ENCODE results near the gene STK33. TPM values are rescaled to one million over a fixed set of nuclear protein-coding genes. Genes with fewer than 3 reads are reported as not detected.

Gene STK33
- total RNA-seq, 1 experiment from 2014 or later = 10.9 TPM

- intact Hi-C loops (cut with micrococcal nuclease) = no loop called here
Observed at GRCh38 chr11:8361664-8362210, 232.3 kb downstream of the STK33 start.

More at GRCh38 chr11:8361664-8362210, 232.3 kb downstream of the STK33 start:
- Histone ChIP-seq H3K4me3 (replicated peaks in 1 of 2; ENCODE audit: low read depth in 1 of 2, low read length in 2 of 2) (no peak overlapping the region), H3K36me3 (ENCODE audit: control insufficient read depth in 1 of 2, insufficient read depth in 2 of 2, low read length in 2 of 2) (no peaks in the 10 kb centered on the region), H3K27me3 (ENCODE audit: insufficient read depth, low read length) (no peaks in the 10 kb centered on the region), H4K20me1 (ENCODE audit: insufficient read depth) (no peaks in the 10 kb centered on the region), H3K4me2 (ENCODE audit: low read length) (no peak overlapping the region), H3K9ac (ENCODE audit: low read length) (no peak overlapping the region), H3K9me2 (ENCODE audit: insufficient read depth) (no peaks in the 10 kb centered on the region), H3K79me2 (ENCODE audit: insufficient read depth, low read length) (no peaks in the 10 kb centered on the region), H3K4me1 (ENCODE audit: control insufficient read depth in 1 of 2, insufficient read depth in 2 of 2, low read length in 2 of 2) (no peaks in the 10 kb centered on the region), H3K9me3 (ENCODE audit: control insufficient read depth in 1 of 2, insufficient read depth in 1 of 2, low read depth in 1 of 2, low read length in 2 of 2) (no peaks in the 10 kb centered on the region), H2AFZ (ENCODE audit: low read depth, low read length, poor library complexity, severe bottlenecking) (no peak overlapping the region), H3K27ac (ENCODE audit: low read depth, low read length) (no peak overlapping the region)
- TF ChIP-seq POLR2AphosphoS5 (IDR thresholded peaks at IDR 0.05; ENCODE audit: low read depth, low read length) = no peak
- TF ChIP-seq ZFX (IDR thresholded peaks at IDR 0.05) = no peak
- TF ChIP-seq JUND (IDR thresholded peaks at IDR 0.05) = no peak
- TF ChIP-seq, protein P1, sequence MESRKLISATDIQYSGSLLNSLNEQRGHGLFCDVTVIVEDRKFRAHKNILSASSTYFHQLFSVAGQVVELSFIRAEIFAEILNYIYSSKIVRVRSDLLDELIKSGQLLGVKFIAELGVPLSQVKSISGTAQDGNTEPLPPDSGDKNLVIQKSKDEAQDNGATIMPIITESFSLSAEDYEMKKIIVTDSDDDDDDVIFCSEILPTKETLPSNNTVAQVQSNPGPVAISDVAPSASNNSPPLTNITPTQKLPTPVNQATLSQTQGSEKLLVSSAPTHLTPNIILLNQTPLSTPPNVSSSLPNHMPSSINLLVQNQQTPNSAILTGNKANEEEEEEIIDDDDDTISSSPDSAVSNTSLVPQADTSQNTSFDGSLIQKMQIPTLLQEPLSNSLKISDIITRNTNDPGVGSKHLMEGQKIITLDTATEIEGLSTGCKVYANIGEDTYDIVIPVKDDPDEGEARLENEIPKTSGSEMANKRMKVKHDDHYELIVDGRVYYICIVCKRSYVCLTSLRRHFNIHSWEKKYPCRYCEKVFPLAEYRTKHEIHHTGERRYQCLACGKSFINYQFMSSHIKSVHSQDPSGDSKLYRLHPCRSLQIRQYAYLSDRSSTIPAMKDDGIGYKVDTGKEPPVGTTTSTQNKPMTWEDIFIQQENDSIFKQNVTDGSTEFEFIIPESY (IDR thresholded peaks at IDR 0.05; ENCODE audit: extremely low read depth, insufficient replicate concordance, low read length) = no peak
- TF ChIP-seq, protein P2, sequence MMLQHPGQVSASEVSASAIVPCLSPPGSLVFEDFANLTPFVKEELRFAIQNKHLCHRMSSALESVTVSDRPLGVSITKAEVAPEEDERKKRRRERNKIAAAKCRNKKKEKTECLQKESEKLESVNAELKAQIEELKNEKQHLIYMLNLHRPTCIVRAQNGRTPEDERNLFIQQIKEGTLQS (IDR thresholded peaks at IDR 0.05) = no peak
- no peak for TF ChIP-seq CEBPB (IDR thresholded peaks at IDR 0.05; ENCODE audit: low read depth)
- no peak for TF ChIP-seq ZNF274 (IDR thresholded peaks at IDR 0.05; ENCODE audit: low read depth, low read length)
- no peak for TF ChIP-seq ELF1 (IDR thresholded peaks at IDR 0.05; ENCODE audit: borderline replicate concordance, low read depth)
- TF ChIP-seq FOSL1 (IDR thresholded peaks at IDR 0.05; ENCODE audit: low read depth) = no peak
- TF ChIP-seq CBX3 (IDR thresholded peaks at IDR 0.05; ENCODE audit: low read depth) = no peak
- no peak for TF ChIP-seq YY1 (IDR thresholded peaks at IDR 0.05; ENCODE audit: extremely low read depth, insufficient replicate concordance, low read depth, low read length)
- TF ChIP-seq SRF (IDR thresholded peaks at IDR 0.05; ENCODE audit: low read depth) = no peak
- no peak for TF ChIP-seq MAX (IDR thresholded peaks at IDR 0.05)
- TF ChIP-seq POLR2A (IDR thresholded peaks at IDR 0.05; ENCODE audit: borderline replicate concordance, extremely low read depth, insufficient read depth, insufficient read length) = no peak
- TF ChIP-seq TCF7L2 (IDR thresholded peaks at IDR 0.05; ENCODE audit: borderline replicate concordance, extremely low read depth, insufficient read depth, insufficient read length) = no peak
- ChIA-PET POLR2A (no interaction called here), CTCF (no interaction called here), RAD21 (ENCODE audit: low non-redundant PET in 1 of 2, low total read pairs in 2 of 2, uncharacterized antibody in 2 of 2, unreplicated experiment in 2 of 2) (no interaction called here)
- no peak for DNase-seq (ENCODE audit: low read depth, low spot score)
- BruUV-seq (replicated peaks) = no TSS peak
- ATAC-seq = no peak
